ENCODE data around the gene TSPAN14. TPM values are rescaled to one million over a fixed set of nuclear protein-coding genes. Genes with fewer than 3 reads are reported as not detected.

Gene TSPAN14
- total RNA-seq, 1 experiment from 2014 or later, result 46.8 TPM

- Histone ChIP-seq H4K20me1 (ENCODE audit: control insufficient read depth, insufficient read depth, insufficient read length) (peaks cover 4% of the 10 kb centered on the region), H3T11ph (ENCODE audit: low read length) (no peak overlapping the region), H2BK12ac (ENCODE audit: insufficient read length, low read depth, low read length) (no peak overlapping the region), H3K18ac (ENCODE audit: insufficient read length, low read depth, low read length) (no peak overlapping the region), H3K79me1 (ENCODE audit: insufficient read depth, low read depth, low read length, poor library complexity, severe bottlenecking) (peaks cover 5% of the 10 kb centered on the region), H2AK5ac (ENCODE audit: insufficient read length, low read length) (no peak overlapping the region), H2BK20ac (ENCODE audit: low read depth, low read length, poor library complexity, severe bottlenecking) (no peak overlapping the region), H3K23me2 (ENCODE audit: insufficient read length, low read depth, low read length, poor library complexity, severe bottlenecking) (peaks cover 7% of the 10 kb centered on the region), H3K4me1 (ENCODE audit: insufficient read depth, low read length) (peaks cover 40% of the 10 kb centered on the region), H3K4me2 (ENCODE audit: insufficient read depth, insufficient read length, low read length) (no peak overlapping the region), H2BK5ac (ENCODE audit: insufficient read length, low read length) (no peak overlapping the region), H4K8ac (replicated peaks; ENCODE audit: insufficient read length, low read depth, low read length) (no peak overlapping the region), H3K14ac (ENCODE audit: insufficient read depth, low read length) (no peak overlapping the region), H3K4ac (ENCODE audit: low read depth, low read length) (no peak overlapping the region), H3K79me2 (ENCODE audit: insufficient read depth, low read length) (peaks cover 24% of the 10 kb centered on the region; the same call in 1 of the 2 replicates), H2BK15ac (ENCODE audit: low read depth, low read length) (no peak overlapping the region), H3K56ac (ENCODE audit: insufficient read length, low read depth, low read length) (no peak overlapping the region), H2AFZ (ENCODE audit: low read length) (no peak overlapping the region), H4K91ac (ENCODE audit: insufficient read length, low read depth, low read length) (no peak overlapping the region), H3K9me3 (ENCODE audit: control insufficient read depth, low read depth, low read length) (no peaks in the 10 kb centered on the region), H2BK120ac (ENCODE audit: low read depth, low read length, poor library complexity, severe bottlenecking) (no peak overlapping the region), H3K27me3 (ENCODE audit: insufficient read depth, low read length) (no peaks in the 10 kb centered on the region; the same call in 1 of the 2 replicates), H3K23ac (ENCODE audit: insufficient read length, low read depth, low read length) (no peak overlapping the region), H3K9ac (ENCODE audit: extremely low read depth, insufficient read length, low read length) (no peak overlapping the region), H3K27ac (ENCODE audit: insufficient read length, low read depth, low read length) (no peak overlapping the region), H4K5ac (ENCODE audit: insufficient read length, low read depth, low read length) (no peak overlapping the region)
- TF ChIP-seq, protein P1, sequence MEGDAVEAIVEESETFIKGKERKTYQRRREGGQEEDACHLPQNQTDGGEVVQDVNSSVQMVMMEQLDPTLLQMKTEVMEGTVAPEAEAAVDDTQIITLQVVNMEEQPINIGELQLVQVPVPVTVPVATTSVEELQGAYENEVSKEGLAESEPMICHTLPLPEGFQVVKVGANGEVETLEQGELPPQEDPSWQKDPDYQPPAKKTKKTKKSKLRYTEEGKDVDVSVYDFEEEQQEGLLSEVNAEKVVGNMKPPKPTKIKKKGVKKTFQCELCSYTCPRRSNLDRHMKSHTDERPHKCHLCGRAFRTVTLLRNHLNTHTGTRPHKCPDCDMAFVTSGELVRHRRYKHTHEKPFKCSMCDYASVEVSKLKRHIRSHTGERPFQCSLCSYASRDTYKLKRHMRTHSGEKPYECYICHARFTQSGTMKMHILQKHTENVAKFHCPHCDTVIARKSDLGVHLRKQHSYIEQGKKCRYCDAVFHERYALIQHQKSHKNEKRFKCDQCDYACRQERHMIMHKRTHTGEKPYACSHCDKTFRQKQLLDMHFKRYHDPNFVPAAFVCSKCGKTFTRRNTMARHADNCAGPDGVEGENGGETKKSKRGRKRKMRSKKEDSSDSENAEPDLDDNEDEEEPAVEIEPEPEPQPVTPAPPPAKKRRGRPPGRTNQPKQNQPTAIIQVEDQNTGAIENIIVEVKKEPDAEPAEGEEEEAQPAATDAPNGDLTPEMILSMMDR (conservative IDR thresholded peaks at IDR 0.05), result no peak
- no CpG with 5 or more reads among the region's 7 CpGs for WGBS (ENCODE audit: extremely low coverage, insufficient read length, low lambda C conversion rate)
- peaks cover 18% of the 10 kb centered on the region for H3K27me3 Mint-ChIP-seq (ENCODE audit: low read depth)
- no peak for DNase-seq
- no peak overlapping the region; a peak in 2 of 7 replicates for H3K27ac Mint-ChIP-seq
- H3K36me3 Mint-ChIP-seq (ENCODE audit: insufficient read depth in 1 of 3, low read depth in 3 of 3), result no peaks in the 10 kb centered on the region; a peak in 1 of 7 replicates
- no peaks in the 10 kb centered on the region for H3K9me3 Mint-ChIP-seq
- H3K4me1 Mint-ChIP-seq, result peaks cover 94 to 98% of the 10 kb centered on the region in 2 experiments
- H3K4me3 Mint-ChIP-seq, result no peak overlapping the region
Measured at GRCh38 chr10:80462299-80462980, 8.3 kb downstream of the TSPAN14 start.
